Spinal cord (tissue), 10 donors: ENCODE measurements around the gene MAML3. TPM values are rescaled to one million over a fixed set of nuclear protein-coding genes. Genes with fewer than 3 reads are reported as not detected.

ENCODE experiments used
- DNase-seq, 6 donors: peaks; one replicate each; pipeline versions ENCODE4 v3.0.0 to v3.0.0-alpha.2; 2013 to 2015; ENCODE audit warnings: low spot score in 6 of 6, low read depth in 4 of 6
- H3K27ac ChIP-seq: one replicate; pipeline ENCODE4 v1.5.1; 2013; ENCODE audit warnings: low read depth, low read length, control low read depth
- H3K27me3 ChIP-seq: one replicate; pipeline ENCODE4 v1.6.1; 2013; ENCODE audit warnings: low read length; ENCODE audit not compliant: control insufficient read depth, insufficient read depth
- H3K36me3 ChIP-seq: one replicate; pipeline ENCODE4 v1.6.1; 2013; ENCODE audit warnings: low read length; ENCODE audit not compliant: control insufficient read depth, insufficient read depth
- H3K4me1 ChIP-seq: one replicate; pipeline ENCODE4 v1.6.1; 2013; ENCODE audit warnings: low read length; ENCODE audit not compliant: control insufficient read depth, insufficient read depth
- H3K4me3 ChIP-seq: one replicate; pipeline ENCODE4 v1.5.1; 2013; ENCODE audit warnings: low read depth, low read length, control low read depth
- H3K9me3 ChIP-seq: one replicate; pipeline ENCODE4 v1.6.1; 2013; ENCODE audit warnings: low read length; ENCODE audit not compliant: control insufficient read depth, insufficient read depth
- WGBS: methylation state at CpG from one replicate; pipeline ENCODE4 v1.1.5; 2013; ENCODE audit warnings: missing lambda C conversion rate; ENCODE audit not compliant: insufficient coverage; 5-methylcytosine and 5-hydroxymethylcytosine counted together
- polyA plus RNA-seq, 2 donors: library from polyadenylated mRNA; unstranded; fragments of 120-200 nt; gene quantifications; one replicate each; pipeline ENCODE4 v1.2.1, GENCODE V29; 2013; ENCODE audit not compliant: insufficient read length in 2 of 2
- total RNA-seq, 2 donors: library from RNA; depleted of rRNA in 1 of 2; stranded (reverse); fragments of 120-200 nt in 1 of 2; fragments of >200 nt in 1 of 2; gene quantifications; one replicate each; pipeline versions ENCODE4 v1.2.3 to v1.2.4, GENCODE V29; 2013 to 2014
- donor health status: healthy.

Gene MAML3
- total and polyA plus RNA-seq, 4 donors = 6.0 to 11.0 (median 8.2) TPM

- H3K27ac ChIP-seq = no peak overlapping the region
- no peaks in the 10 kb centered on the region for H3K27me3 ChIP-seq
- peaks cover 4% of the 10 kb centered on the region for H3K4me1 ChIP-seq
- no peak for DNase-seq
- no peaks in the 10 kb centered on the region for H3K36me3 ChIP-seq
- no peaks in the 10 kb centered on the region for H3K9me3 ChIP-seq
- H3K4me3 ChIP-seq = no peak overlapping the region
Observed at GRCh38 chr4:139844459-139845036, 309.4 kb downstream of the MAML3 start.

- WGBS = no CpG with 5 or more reads among the region's 2 CpGs
- Histone ChIP-seq H3K27me3 (no peaks in the 10 kb centered on the region), H3K9me3 (no peaks in the 10 kb centered on the region), H3K27ac (no peak overlapping the region), H3K36me3 (no peaks in the 10 kb centered on the region), H3K4me3 (no peak overlapping the region), H3K4me1 (peaks cover 4% of the 10 kb centered on the region)
- DNase-seq = no peak
Observed at GRCh38 chr4:139844057-139844456, 309.9 kb downstream of the MAML3 start.

GRCh38 chr4:139843641-139844040, 310.3 kb downstream of the MAML3 start:
- no peak overlapping the region for H3K27ac ChIP-seq
- WGBS = 77% methylated on average over 3 of the region's 5 CpGs
- H3K4me1 ChIP-seq = peaks cover 4% of the 10 kb centered on the region
- H3K36me3 ChIP-seq = no peaks in the 10 kb centered on the region
- no peak for DNase-seq
- H3K27me3 ChIP-seq = no peaks in the 10 kb centered on the region
- H3K4me3 ChIP-seq = no peak overlapping the region
- H3K9me3 ChIP-seq = no peaks in the 10 kb centered on the region

GRCh38 chr4:139841464-139842195, 312.4 kb downstream of the MAML3 start:
- DNase-seq = peak in 1 of 6 donors; percentile 82
- Histone ChIP-seq H3K36me3 (no peaks in the 10 kb centered on the region), H3K9me3 (no peaks in the 10 kb centered on the region), H3K4me1 (peaks cover 4% of the 10 kb centered on the region), H3K4me3 (no peak overlapping the region), H3K27ac (no peak overlapping the region), H3K27me3 (no peaks in the 10 kb centered on the region)
- 30% methylated on average over 8 of the region's 10 CpGs for WGBS

- H3K4me1 ChIP-seq = peaks cover 4% of the 10 kb centered on the region
- H3K27ac ChIP-seq = no peak overlapping the region
Observed at GRCh38 chr4:139840773-139841172, 313.2 kb downstream of the MAML3 start.

GRCh38 chr4:139839403-139840031, 314.5 kb downstream of the MAML3 start:
- Histone ChIP-seq H3K9me3 (no peaks in the 10 kb centered on the region), H3K4me3 (no peak overlapping the region), H3K36me3 (no peaks in the 10 kb centered on the region), H3K4me1 (peaks cover 4% of the 10 kb centered on the region), H3K27me3 (no peaks in the 10 kb centered on the region), H3K27ac (no peak overlapping the region)
- DNase-seq = peak in 1 of 6 donors; percentile 47
- WGBS = 60% methylated on average over 2 of the region's 6 CpGs

More at GRCh38 chr4:139840773-139841172, 313.2 kb downstream of the MAML3 start:
- WGBS = 90% methylated on average over 1 of the region's 2 CpGs
- H3K27me3 ChIP-seq = no peaks in the 10 kb centered on the region
- DNase-seq = no peak
- no peaks in the 10 kb centered on the region for H3K9me3 ChIP-seq
- H3K4me3 ChIP-seq = no peak overlapping the region
- no peaks in the 10 kb centered on the region for H3K36me3 ChIP-seq

- Histone ChIP-seq H3K9me3 (no peaks in the 10 kb centered on the region), H3K27me3 (no peaks in the 10 kb centered on the region), H3K36me3 (no peaks in the 10 kb centered on the region), H3K4me1 (peaks cover 8% of the 10 kb centered on the region), H3K27ac (no peak overlapping the region), H3K4me3 (no peak overlapping the region)
- no peak for DNase-seq
- WGBS = 79% methylated on average over 3 of the region's 3 CpGs
Observed at GRCh38 chr4:139838811-139839210, 315.2 kb downstream of the MAML3 start.

- 80% methylated on average over 1 of the region's 2 CpGs for whole genome bisulfite sequencing
- DNase-seq = no peak
- Histone ChIP-seq H3K27me3 (no peaks in the 10 kb centered on the region), H3K36me3 (no peaks in the 10 kb centered on the region), H3K4me3 (no peak overlapping the region), H3K9me3 (no peaks in the 10 kb centered on the region), H3K4me1 (peaks cover 13% of the 10 kb centered on the region), H3K27ac (no peak overlapping the region)
Observed at GRCh38 chr4:139834981-139835391, 319.0 kb downstream of the MAML3 start.

GRCh38 chr4:139834226-139834662, 319.7 kb downstream of the MAML3 start:
- peaks cover 13% of the 10 kb centered on the region for H3K4me1 ChIP-seq
- H3K4me3 ChIP-seq = no peak overlapping the region
- H3K9me3 ChIP-seq = no peaks in the 10 kb centered on the region
- H3K27ac ChIP-seq = no peak overlapping the region
- no peaks in the 10 kb centered on the region for H3K36me3 ChIP-seq
- 84% methylated on average over 6 of the region's 8 CpGs for WGBS
- peak in 1 of 6 donors; percentile 69 for DNase-seq
- H3K27me3 ChIP-seq = no peaks in the 10 kb centered on the region
